ENCODE results near the gene LRRC70. TPM values are rescaled to one million over a fixed set of nuclear protein-coding genes. Genes with fewer than 3 reads are reported as not detected.

Gene LRRC70
- 1 to 10 TPM in 1 of 2 donors, under 1 TPM in 1; 0.36 to 3.1 TPM for total RNA-seq

GRCh38 chr5:62578540-62578939 lies at the start of gene LRRC70:
Gene LRRC70, plus strand, starts transcription at chr5:62578819. Its CDS starts 620 bp downstream, at chr5:62579439.
- Histone ChIP-seq H3K9me3 (no peaks in the 10 kb centered on the region), H3K4me1 (replicated peaks) (no peaks in the 10 kb centered on the region), H3K4me3 (no peak within 1 kb of the TSS), H3K27ac (no peak within 1 kb of the TSS), H3K27me3 (replicated peaks; ENCODE audit: insufficient read depth) (no peaks in the 10 kb centered on the region), H3K36me3 (no peaks in the 10 kb centered on the region)
- 68% methylated on average over 4 of the region's 4 CpGs for WGBS
- no peak for DNase-seq (ENCODE audit: low spot score)
- TF ChIP-seq POLR2AphosphoS5 (IDR thresholded peaks at IDR 0.05) = no peak
- intact Hi-C loops (cut with DNase I) = no loop called here

- Histone ChIP-seq H3K4me1 (replicated peaks) (no peaks in the 10 kb centered on the region), H3K36me3 (no peaks in the 10 kb centered on the region), H3K4me3 (no peak overlapping the region), H3K27ac (no peak overlapping the region), H3K9me3 (no peaks in the 10 kb centered on the region), H3K27me3 (replicated peaks; ENCODE audit: insufficient read depth) (no peaks in the 10 kb centered on the region)
- 93% methylated on average over 2 of the region's 2 CpGs for WGBS
- TF ChIP-seq CTCF (IDR thresholded peaks at IDR 0.05) (no peak), POLR2AphosphoS5 (IDR thresholded peaks at IDR 0.05) (no peak)
- intact Hi-C loops (cut with DNase I) = no loop called here
- no peak for DNase-seq (ENCODE audit: low spot score)
Measured at GRCh38 chr5:62533597-62533996, 45.0 kb upstream of the LRRC70 start.

GRCh38 chr5:62534461-62535236 lies 44.0 kb upstream of the LRRC70 start:
- H3K27me3 ChIP-seq (replicated peaks; ENCODE audit: insufficient read depth) = no peaks in the 10 kb centered on the region
- DNase-seq (ENCODE audit: low spot score) = no peak
- H3K27ac ChIP-seq = no peak overlapping the region
- H3K4me1 ChIP-seq (replicated peaks) = no peaks in the 10 kb centered on the region
- TF ChIP-seq CTCF (IDR thresholded peaks at IDR 0.05) (no peak), POLR2AphosphoS5 (IDR thresholded peaks at IDR 0.05) (no peak), POLR2A (IDR thresholded peaks at IDR 0.05) (no peak)
- intact Hi-C loops (cut with DNase I) = no loop called here
- H3K9me3 ChIP-seq = no peaks in the 10 kb centered on the region
- WGBS = 47% methylated on average over 4 of the region's 4 CpGs
- no peak overlapping the region for H3K4me3 ChIP-seq
- no peaks in the 10 kb centered on the region for H3K36me3 ChIP-seq

GRCh38 chr5:62536232-62536631 lies 42.4 kb upstream of the LRRC70 start:
- Histone ChIP-seq H3K9me3 (no peaks in the 10 kb centered on the region), H3K27ac (no peak overlapping the region), H3K36me3 (no peaks in the 10 kb centered on the region), H3K4me1 (replicated peaks) (no peaks in the 10 kb centered on the region), H3K4me3 (no peak overlapping the region), H3K27me3 (replicated peaks; ENCODE audit: insufficient read depth) (no peaks in the 10 kb centered on the region)
- TF ChIP-seq POLR2A (IDR thresholded peaks at IDR 0.05) (no peak), POLR2AphosphoS5 (IDR thresholded peaks at IDR 0.05) (no peak), CTCF (IDR thresholded peaks at IDR 0.05) (no peak)
- no peak for DNase-seq (ENCODE audit: low spot score)
- WGBS = 97% methylated on average over 2 of the region's 2 CpGs
- intact Hi-C loops (cut with DNase I) = no loop called here

GRCh38 chr5:62536783-62537182 lies 41.8 kb upstream of the LRRC70 start:
- DNase-seq (ENCODE audit: low spot score) = no peak
- Histone ChIP-seq H3K4me3 (no peak overlapping the region), H3K27ac (no peak overlapping the region), H3K4me1 (replicated peaks) (no peaks in the 10 kb centered on the region), H3K9me3 (no peaks in the 10 kb centered on the region), H3K27me3 (replicated peaks; ENCODE audit: insufficient read depth) (no peaks in the 10 kb centered on the region), H3K36me3 (no peaks in the 10 kb centered on the region)
- intact Hi-C loops (cut with DNase I) = no loop called here
- TF ChIP-seq CTCF (IDR thresholded peaks at IDR 0.05) (no peak), POLR2A (IDR thresholded peaks at IDR 0.05) (no peak), POLR2AphosphoS5 (IDR thresholded peaks at IDR 0.05) (no peak)
- 94% methylated on average over 2 of the region's 2 CpGs for WGBS
